CD4-positive, alpha-beta T cell treated with Interferon gamma for 1 hour (primary cell): ENCODE data around the gene SLK.

Experiments
- DNase-seq: peaks from one replicate; pipeline ENCODE4 v3.0.0-alpha.2; 2020

The SLK gene

GRCh38 chr10:104057717-104058116 is 90.8 kb downstream of the SLK start:
- DNase-seq: no peak

- no peak for DNase-seq
Measured at GRCh38 chr10:104059364-104059763, 92.4 kb downstream of the SLK start.

- DNase-seq: no peak
Measured at GRCh38 chr10:104061196-104061595, 94.3 kb downstream of the SLK start.

- no peak for DNase-seq
Measured at GRCh38 chr10:104065748-104066147, 98.8 kb downstream of the SLK start.

- DNase-seq: no peak
Measured at GRCh38 chr10:104066945-104067344, 100.0 kb downstream of the SLK start.

GRCh38 chr10:104067525-104067924 is 100.6 kb downstream of the SLK start:
- no peak for DNase-seq

- no peak for DNase-seq
Measured at GRCh38 chr10:104069613-104070012, 102.7 kb downstream of the SLK start.

- no peak for DNase-seq
Measured at GRCh38 chr10:104072786-104073185, 105.8 kb downstream of the SLK start.

- DNase-seq: no peak
Measured at GRCh38 chr10:104074505-104074904, 107.6 kb downstream of the SLK start.

- no peak for DNase-seq
Measured at GRCh38 chr10:104076743-104077160, 109.8 kb downstream of the SLK start.

GRCh38 chr10:104077247-104077646 is 110.3 kb downstream of the SLK start:
- DNase-seq: no peak

- no peak for DNase-seq
Measured at GRCh38 chr10:104077663-104078151, 110.8 kb downstream of the SLK start.
